GM18520 (cell line): Measurements from ENCODE around the gene KIRREL1.

Experiments
- ATAC-seq: cut with Tn5 transposase; IDR thresholded peaks from one replicate; pipeline ENCODE4 v1.9.1; 2021; ENCODE audit not compliant: unreplicated experiment

Gene KIRREL1

DNA sequence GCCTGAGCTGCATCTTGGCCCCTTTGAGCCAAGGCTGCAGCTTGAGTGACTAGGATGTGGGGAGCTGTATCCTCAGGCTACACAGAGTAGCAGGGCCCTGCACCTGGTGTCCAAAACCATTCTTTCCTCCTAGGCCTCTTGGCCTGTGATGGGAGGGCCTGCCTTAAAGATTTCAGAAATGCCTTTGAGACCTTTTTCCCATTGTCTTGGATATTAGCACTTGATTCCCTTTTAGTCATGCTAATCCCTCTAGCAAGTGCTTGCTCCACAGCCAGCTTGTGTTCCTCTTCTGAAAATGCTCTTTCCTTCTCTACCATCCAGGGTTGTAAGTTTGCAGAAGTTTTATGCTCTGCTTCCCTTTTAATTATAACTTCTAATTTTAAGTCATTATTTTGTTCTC is 21.7 kb upstream of the KIRREL1 start:
- no peak for ATAC-seq

DNA sequence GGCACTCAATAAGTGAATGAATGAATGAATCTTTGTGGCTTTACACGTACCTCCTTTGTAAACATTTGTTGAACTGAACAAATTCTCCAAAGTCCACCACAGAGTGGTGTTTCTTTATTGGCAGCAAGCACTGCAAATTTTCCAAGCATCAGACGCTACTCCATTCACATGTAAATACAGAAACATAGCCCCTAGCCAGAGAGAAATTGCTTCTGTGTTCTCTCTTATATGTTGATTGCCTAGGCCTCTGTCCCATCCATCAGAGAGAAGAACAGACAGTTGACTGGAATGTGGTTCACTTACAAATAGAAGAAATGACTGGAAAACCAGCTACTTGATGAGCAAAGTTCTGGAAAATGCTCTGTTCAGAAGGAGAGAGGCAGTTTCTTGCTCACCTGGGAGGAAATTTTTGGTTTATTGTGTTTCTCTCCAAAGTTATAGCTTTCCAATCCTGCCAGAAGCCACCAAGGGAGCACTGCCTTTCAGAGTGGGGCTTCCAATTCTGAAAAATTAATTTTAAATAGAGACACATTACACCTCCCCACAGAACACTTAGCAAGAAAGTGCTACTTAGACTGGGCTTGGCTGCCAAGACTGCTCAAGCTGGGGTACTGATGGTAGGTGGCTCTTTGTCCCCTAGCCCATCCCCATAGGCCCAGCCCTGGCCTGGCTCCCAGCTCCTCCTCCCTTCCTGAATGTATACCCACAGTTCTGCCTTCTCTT is 18.1 kb upstream of the KIRREL1 start:
- no peak for ATAC-seq

DNA sequence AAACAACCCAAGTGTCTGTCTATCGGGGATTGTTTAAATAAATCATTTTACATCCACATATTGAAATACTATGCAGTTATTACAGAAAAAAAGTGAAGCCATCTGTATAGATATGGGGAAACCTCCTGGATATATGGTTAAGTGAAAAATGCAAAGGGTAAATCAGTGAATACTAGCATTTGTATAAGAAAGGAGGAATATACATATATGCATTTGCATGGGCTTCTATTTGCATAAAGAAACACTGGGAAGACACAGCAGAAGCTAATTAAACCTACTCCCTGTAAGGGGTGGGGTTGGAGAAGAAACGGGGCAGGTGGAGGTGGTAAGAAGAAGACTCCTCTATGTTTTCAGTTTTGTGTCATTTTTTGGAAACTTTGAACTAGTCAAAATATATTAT is 16.6 kb upstream of the KIRREL1 start:
- no peak for ATAC-seq

- no peak for ATAC-seq
These were observed 14.7 kb upstream of the KIRREL1 start for GRCh38 chr1:157978586-157979403.

DNA sequence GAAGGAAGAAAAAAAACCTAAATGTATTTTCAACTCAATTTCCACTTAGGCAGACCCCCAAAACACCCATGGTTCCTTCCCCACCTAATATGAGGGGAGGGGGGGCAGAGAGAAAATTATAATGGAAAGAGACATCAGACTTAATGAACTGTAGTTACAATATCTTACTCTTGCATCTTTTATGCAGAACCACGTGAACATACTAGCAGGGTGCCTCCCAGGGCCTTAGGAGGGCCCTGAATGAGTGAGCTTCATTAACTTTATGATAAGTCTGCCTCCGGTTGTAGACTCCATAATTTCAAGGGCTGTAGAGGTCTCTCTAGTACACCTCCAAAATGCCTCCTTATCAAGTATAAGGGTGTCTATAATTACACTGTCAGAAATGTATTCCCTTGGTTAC is 11.3 kb upstream of the KIRREL1 start:
- ATAC-seq = no peak

DNA sequence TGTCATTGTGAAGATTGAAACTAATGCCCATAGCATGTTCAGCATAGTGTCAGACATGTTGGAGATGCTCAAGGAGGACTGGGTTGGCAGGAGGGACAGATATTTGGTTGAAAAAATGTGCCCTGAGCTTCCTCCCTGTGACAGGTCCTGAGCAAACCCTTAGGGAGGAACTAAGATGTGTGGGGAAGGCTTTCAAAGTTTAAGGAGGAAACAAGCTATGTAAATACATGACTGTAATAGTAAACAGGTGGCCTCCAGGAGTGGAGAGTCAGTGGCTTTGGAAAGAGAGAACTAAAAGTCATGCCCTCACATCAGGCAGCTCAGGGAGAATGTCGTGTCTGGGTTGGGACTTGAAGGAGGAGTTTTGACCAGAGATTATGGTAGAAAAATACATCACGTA is 9.7 kb upstream of the KIRREL1 start:
- no peak for ATAC-seq

GRCh38 chr1:157984469-157984868 is 9.0 kb upstream of the KIRREL1 start:
- no peak for ATAC-seq

- no peak for ATAC-seq
These were observed 8.0 kb upstream of the KIRREL1 start for GRCh38 chr1:157985473-157985872.

- no peak for ATAC-seq
These were observed 5.4 kb upstream of the KIRREL1 start for GRCh38 chr1:157988002-157988401.

DNA sequence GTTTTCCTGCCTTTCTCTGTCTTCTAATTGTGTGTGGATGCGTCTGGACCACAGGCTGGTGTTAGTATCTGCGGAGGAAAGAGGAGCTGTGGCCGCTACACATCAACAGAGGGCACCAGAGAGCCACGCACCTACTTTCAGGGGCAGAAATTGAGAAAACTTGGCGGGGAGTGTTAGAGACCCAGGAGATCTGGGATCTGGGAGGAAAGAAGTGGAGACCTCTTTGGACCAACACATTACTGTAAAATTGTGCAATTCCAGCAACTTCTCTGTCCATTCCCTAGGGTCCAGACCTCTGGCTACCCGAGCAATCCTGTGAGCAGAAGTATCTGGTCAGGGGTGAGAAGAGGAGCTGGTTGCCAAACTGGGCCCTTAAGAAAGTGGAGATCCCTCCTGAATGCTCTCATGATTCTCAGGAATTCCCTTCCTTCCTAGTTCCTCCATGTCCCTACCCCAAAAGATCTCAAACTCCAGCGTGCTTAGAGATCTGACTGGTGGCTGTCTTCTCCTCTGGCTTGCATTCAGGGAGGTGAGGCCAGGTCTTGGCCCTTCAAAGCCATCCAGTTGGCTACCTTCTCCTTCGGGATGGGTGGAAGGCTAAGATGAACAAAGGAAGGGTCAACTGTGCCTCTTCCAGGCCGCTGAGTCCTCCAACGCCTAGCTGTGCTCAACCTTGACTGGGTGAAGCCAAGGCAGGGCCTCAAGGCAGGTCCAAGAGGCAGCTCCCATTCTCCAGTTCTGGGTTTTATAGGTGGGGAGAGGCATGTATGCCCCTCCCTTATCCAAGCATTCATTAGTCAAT is 1.2 kb upstream of the KIRREL1 start:
- ATAC-seq = no peak

GRCh38 chr1:157992833-157993146 is 655 bp upstream of the KIRREL1 start:
- ATAC-seq = no peak

- no peak for ATAC-seq
These were observed 617 bp downstream of the KIRREL1 start for GRCh38 chr1:157993918-157994605.

DNA sequence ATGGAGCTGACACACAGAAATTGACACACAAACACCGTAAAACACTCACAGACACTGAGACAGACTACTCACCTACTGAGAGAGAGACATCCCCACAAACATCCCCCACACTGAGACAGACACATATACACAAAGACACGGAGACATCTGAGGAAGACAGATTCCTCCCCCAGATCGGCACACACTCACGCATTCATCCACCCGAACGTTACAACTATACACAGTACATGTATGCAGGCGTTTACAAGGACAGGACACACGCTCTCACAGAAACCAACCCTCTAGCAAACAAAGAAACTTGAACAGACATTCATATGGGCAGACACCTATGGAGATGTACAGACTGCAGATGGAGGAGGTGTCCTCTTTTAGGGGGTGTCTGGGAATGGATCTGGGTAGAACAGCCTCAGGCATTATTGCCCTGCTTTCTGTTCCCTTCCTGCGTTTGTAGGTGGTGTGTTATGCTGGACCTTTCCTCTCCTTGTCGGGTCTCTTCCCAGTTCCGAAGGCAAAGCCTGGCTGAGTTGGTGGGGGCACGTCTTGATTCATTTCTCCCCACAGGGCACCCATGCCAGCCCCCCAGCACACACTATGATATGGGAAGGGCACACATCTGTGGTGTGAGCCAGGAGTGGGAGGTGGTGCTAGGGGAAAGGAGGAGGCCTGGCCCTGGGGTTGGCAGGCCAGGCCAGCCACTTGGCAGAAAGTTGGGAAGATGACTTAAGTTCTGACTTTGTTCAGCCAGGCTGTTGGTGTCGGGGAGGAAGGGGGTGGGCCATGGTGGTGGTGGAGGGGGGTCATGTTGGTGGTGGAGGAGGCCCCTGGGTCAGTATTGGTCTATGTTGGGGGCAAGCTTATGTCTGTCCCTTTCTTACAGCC is 1.5 kb downstream of the KIRREL1 start:
- no peak for ATAC-seq

DNA sequence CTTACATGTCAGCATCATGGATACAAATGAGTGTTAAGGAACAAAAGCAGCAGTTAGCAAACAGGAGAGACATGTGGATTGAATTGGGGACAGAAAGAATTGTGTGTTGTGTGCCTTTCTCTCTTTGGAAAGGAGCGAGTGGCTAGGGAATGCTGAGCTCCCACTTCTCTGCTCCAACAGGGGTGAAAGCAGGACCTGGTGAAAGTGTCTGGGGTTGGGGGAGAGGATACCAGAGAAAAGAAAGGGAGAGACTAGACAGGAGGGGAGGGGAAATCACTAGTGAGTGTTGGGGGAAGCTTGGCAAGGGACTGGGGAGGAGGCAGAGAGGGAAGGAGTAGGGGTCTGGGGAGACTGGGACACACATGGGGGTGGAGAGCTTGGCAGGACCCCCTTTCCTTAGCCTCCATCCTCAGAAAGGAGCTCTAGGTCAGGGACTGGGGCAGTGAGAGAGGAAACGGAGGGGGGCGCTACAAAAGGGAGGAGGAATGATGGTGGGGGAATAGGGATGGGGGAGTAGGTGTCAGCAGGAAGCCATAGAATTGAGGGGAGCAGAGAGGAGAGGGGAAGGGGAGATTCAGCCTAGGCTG is 2.2 kb downstream of the KIRREL1 start:
- no peak for ATAC-seq

- no peak for ATAC-seq
These were observed 3.0 kb downstream of the KIRREL1 start for GRCh38 chr1:157996433-157996832.

- ATAC-seq = no peak
These were observed 7.1 kb downstream of the KIRREL1 start for GRCh38 chr1:158000507-158000906.

- no peak for ATAC-seq
These were observed 8.7 kb downstream of the KIRREL1 start for GRCh38 chr1:158002022-158002630.

DNA sequence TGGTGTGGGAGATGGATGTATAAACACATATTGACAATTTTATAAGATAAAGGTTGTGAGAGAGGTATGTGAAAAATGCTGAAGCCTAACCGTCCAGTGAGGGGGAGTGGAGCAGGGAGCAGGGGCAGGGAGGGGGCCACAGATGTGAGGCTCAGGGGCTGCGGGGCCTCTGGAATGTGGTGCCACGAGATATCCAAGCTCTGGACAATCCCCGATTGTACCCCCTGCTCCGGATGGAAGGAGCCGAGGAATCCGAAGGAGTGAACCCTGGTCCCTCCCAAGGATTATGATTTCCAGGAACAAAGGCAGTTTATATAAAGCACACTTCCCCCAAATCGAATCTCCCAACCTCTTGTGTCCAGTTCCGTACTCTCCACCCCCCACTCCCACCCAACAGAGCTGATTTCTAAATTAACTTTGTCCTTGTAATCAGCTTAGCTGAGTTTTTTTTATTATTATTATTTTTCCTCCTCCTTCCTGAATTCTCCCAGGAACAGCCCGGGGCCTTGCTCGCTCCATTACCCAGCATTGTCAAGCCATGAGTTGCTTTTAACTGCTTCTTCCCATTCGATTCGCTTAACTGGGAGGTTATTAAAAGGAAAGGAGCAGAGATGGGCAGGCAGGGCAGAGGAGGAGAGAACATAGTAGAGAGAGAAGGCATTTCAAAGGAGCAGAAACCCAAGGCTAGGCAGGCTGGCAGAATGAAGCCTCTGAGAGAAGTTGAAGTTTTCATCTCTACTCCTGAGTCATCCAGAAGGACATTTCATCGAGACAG is 9.4 kb downstream of the KIRREL1 start:
- ATAC-seq = no peak

- ATAC-seq = no peak
These were observed 10.0 kb downstream of the KIRREL1 start for GRCh38 chr1:158003406-158003800.
